GM21786 (cell line): ENCODE data around the gene USP20.

Source experiments
- ATAC-seq: cut with Tn5 transposase; IDR thresholded peaks from one replicate; pipeline ENCODE4 v1.9.1; 2021; ENCODE audit not compliant: unreplicated experiment

The USP20 gene

GRCh38 chr9:129853614-129854013 is 18.4 kb downstream of the USP20 start:
- ATAC-seq = no peak

- ATAC-seq = no peak
Measured at GRCh38 chr9:129854588-129855110, 19.4 kb downstream of the USP20 start.

DNA sequence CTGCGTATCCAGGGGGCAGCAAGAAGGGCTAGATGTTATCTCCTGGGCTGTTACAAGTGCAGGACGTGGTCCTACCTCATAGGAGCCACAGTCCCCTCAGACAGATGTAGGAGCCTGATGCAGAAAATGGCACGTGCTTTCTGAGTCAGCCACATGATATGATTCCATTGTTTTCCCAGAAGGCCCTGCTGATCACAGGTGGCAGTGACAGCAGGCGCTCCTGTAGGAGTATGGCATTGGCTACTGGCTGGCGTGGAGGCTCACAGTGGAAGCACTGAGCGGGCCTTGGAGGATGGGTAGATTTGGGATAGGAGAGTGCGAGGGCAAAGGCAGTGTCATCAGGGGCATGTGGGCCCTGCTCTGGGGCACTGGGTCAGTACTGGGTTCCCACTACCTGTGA is 21.9 kb downstream of the USP20 start:
- no peak for ATAC-seq

DNA sequence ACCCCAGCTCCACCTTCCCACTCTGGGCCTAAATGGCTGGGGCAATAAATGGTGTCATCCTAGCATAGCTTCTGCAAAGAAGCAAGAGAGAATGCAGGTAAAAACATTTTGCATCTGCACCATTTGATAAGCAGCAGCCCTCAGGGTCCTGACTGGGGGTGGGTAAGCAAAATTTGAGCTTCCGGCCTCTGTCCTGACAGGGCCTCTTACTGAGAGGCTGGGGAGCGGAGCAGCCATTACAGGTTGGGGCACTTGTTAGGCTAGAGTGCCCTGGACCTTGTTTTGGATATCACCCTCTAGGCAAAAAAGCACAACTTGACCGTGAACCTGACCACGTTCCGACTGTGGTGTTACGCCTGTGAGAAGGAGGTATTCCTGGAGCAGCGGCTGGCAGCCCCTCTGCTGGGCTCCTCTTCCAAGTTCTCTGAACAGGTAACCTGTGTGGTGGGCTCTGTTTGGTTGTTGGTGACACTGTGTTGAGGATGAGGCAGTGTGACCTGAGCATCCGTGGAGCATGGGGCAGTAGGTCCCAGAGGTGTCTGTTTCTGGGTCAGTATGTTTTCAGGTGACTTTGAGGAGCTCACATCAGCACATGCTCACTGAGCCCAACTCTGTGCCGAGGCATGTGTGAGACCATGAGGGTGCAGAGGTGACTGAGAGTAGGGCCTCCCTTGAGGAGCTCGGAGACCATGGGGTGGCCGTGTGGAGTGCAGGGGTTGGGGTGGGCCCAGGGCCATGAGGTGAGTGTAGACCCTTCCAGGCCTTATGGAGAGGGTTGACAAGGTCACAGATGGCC is 23.1 kb downstream of the USP20 start:
- ATAC-seq = no peak

DNA sequence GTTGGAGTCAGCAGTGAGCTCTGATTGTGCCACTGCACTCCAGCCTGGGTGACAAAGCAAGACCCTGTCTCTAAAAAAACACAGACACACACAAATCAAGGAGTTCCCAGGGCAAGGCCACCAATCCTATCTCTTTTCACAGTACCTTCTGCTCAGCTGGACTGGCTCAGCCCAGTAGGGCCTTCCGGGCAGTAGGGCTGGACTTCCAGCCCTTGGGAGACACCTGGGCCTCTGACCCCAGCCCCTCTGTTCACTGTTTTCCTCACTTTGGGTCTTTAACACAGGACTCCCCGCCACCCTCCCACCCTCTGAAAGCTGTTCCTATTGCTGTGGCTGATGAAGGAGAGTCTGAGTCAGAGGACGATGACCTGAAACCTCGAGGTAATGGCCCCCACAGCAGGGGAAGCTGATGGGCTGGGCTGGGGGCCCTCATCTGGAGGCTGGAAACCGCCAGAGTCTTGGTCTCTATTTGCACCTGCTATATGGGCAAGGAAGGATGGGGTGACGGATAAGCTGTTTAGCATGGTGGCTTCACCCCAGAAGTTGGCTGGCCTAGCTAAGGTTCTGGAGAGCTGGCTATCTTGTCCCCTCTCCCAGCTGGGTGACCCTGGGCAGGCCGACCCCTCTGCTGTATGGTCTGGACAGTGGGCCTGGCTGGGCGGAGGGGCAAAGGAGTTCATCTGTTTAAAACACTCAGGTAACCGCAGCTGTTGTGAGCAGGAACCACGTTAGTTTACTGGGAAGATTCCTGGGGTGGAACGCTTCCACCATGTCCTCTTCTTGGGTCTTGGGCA is 25.6 kb downstream of the USP20 start:
- ATAC-seq = no peak

DNA sequence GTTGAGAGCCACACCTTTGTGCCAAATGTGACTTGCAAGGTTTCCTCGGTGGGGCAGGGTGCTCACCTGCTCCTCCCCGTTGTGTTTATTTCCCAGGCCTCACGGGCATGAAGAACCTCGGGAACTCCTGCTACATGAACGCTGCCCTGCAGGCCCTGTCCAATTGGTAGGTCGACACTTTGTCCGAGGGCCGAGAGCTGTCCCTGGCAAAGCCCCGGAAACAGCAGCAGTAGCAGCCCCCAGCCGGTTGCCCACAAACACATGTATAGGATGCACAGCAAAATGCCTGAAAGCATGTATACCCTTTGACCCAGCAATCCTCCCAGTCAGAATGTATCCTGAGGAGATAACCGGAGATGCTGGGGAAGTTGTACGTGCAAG is 26.2 kb downstream of the USP20 start:
- no peak for ATAC-seq

DNA sequence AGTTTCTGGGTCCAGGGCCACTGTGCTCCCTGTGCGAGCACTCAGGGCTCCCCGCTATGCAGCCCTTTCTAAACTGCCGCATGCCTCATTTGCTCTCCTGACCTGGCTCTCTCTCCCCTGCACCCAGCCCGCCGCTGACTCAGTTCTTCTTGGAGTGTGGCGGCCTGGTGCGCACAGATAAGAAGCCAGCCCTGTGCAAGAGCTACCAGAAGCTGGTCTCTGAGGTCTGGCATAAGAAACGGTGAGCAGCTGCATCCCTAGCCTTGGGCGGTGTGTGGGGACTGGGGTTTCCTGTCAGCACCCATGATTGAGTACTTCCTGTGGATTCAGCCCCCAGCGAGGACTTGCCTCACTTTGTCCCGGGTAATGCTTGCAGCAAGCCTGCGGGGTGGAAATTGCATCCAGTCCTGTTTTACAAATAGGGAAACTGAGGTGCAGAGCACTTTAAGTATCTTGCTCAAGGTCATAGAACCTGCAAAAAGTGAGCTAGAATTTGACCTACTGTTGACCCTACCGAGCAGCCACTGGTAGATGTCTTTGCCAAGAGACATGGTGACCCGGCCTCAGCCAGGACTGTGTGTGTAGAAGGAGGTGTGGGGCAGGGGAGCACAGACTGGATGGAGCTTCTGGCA is 27.9 kb downstream of the USP20 start:
- no peak for ATAC-seq

GRCh38 chr9:129864991-129865647 is 29.9 kb downstream of the USP20 start:
- no peak for ATAC-seq

DNA sequence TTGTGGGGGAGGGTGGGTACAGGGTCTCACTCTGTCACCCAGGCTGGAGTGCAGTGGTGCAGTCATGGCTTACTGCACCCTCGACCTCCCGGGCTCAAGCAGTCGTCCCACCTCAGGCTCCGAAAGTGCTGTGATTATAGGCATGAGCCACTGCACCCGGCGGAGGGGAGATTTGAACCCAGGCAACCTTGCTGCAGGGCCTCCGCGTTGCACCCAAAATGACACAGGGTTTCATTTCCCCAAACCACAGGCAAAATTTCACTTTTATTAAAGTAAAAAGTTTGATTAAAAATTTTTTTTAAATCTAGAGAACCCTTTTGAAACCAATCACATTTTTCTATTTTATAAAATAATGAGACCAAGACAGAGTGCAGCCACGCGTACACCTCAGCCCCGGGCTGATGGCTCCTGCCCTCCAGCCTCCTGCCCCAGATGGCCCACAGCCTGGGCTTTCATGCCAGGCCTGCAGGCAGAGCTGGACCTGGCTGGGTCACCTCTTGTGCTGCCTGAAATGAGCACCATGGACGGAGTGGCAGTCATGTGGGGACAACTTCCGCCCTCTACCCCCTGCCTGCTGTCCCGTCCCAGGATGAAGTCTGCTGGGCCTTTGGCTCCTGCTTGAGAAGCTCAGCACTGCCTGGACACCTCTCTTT is 30.5 kb downstream of the USP20 start:
- ATAC-seq = no peak

DNA sequence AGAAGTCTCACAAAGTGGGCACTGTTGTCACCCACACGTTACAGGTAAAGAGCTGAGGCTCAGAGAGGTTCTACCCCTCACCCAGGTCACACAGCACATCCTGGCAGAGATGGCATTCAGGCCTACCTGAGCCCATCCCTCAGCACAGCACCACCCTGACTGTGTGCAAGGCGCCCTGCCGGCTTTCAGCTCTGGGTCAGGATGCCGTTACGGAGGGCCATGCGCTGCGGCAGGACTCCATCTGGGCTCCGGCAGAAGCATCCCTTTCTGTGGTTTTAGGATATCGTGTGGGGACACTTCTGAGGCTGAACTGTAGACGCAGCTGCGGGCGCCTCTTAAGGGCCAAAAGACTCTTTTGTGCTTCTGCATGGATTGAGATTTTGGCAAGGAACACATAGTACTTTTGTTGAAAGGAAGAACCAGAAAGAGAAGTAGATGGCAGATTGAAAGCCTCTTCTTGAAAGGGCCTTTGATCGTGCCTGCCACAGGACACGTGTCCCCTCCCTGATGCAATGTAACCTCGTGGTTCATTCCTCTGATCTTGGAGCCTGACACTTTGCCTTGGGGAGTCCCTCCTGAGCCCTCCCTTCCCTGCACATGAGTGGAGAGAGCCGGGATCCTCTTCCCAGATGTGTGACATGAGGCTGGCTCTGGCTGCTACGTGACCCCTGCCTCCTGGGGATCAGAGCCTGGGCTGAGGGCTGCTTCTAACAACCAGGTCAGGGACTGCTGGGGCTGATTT is 31.3 kb downstream of the USP20 start:
- no peak for ATAC-seq

GRCh38 chr9:129867136-129868022 is 32.1 kb downstream of the USP20 start:
- ATAC-seq = no peak

DNA sequence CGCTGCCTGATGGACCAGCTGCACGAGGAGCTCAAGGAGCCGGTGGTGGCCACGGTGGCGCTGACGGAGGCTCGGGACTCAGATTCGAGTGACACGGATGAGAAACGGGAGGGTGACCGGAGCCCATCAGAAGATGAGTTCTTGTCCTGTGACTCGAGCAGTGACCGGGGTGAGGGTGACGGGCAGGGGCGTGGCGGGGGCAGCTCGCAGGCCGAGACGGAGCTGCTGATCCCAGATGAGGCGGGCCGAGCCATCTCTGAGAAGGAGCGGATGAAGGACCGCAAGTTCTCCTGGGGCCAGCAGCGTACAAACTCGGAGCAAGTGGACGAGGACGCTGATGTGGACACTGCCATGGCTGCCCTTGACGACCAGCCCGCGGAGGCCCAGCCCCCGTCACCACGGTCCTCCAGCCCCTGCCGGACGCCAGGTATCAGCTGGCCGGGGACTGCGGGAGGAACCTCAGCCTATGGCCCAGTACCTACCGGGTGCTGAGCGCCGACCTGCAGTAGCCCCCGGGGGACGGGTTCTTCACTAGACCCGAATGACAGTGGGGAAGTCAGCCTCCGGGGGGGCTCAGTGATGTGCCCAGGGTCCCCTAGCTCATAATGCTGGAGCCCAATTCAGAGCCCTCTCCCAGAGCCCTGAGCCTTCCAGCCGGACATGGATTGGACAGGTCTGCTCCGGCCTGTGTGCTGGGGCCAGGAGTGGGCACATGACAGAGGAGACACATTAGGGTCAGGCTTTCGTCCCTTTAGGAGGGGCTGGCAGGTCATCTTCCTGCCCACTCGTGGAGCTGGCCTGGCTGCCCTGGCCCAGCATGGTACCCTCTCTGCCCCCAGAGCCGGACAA is 33.0 kb downstream of the USP20 start:
- no peak for ATAC-seq

DNA sequence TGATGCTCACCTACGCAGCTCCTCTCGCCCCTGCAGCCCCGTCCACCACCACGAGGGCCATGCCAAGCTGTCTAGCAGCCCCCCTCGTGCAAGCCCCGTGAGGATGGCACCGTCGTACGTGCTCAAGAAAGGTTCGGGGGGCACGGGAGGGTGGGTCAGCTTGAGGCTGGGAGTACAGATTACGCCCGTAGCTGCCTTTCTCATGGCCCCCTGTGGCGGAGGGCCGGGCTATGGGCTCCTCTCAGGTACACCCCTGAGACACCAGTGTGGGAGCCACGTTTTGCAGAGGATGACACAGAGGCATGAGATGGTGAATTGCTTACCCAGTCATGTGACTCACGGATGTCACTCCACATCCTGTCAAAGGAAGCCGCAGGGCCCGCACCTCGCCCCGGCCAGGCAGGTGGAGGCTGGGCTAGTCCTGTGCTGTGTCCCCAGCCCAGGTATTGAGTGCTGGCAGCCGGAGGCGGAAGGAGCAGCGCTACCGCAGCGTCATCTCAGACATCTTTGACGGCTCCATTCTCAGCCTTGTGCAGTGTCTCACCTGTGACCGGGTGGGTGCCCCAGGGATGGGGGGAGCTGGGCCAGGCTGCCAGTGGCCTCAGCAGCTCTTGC is 33.7 kb downstream of the USP20 start:
- ATAC-seq = no peak

DNA sequence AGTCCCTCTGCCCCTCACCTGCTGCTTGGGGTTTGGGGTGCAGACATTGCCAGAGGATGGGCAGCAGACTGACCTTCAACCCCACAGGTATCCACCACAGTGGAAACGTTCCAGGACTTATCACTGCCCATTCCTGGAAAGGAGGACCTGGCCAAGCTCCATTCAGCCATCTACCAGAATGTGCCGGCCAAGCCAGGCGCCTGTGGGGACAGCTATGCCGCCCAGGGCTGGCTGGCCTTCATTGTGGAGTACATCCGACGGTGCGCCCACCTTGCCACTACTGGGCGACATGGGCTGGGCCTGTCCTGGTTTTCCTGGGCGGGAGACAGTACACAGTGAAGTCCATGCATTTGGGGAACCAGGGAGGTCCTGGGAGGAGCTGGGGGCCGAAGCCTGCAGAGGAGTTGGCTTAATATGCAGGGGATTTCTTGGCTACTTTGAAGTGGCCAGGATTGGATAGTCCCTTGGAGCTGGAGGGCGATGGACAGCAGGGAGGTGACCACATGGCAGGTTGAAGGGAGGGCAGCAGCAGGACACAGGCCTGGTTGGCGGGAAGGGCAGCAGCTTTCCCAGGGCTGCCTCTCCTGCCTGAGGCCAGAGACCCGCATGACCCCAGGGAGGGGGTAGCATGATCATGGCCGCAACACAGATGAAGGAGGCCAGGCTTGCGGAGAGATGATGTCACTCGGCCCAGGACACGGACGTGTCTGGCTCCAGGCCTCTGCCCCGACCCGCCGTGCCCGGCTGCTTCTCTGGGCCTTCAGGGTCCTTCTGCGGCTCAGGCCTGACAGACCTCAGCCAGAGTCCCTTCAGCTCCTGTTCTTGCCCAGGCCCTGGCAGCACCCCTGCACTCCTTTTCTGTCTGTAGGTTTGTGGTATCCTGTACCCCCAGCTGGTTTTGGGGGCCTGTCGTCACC is 34.6 kb downstream of the USP20 start:
- ATAC-seq = no peak

GRCh38 chr9:129871046-129871445 is 35.8 kb downstream of the USP20 start:
- ATAC-seq = no peak

- ATAC-seq = no peak
Measured at GRCh38 chr9:129873563-129874190, 38.4 kb downstream of the USP20 start.
